Activated gamma-delta T cell treated with anti-CD3 and anti-CD28 coated beads, Interleukin-2, amount 50 U/mL, for 16 hours (primary cell): Measurements from ENCODE around the gene ACAN.

Source experiments
- DNase-seq: peaks from one replicate; pipeline ENCODE4 v3.0.0-alpha.2; 2020; ENCODE audit warnings: low read depth

The ACAN gene

DNA sequence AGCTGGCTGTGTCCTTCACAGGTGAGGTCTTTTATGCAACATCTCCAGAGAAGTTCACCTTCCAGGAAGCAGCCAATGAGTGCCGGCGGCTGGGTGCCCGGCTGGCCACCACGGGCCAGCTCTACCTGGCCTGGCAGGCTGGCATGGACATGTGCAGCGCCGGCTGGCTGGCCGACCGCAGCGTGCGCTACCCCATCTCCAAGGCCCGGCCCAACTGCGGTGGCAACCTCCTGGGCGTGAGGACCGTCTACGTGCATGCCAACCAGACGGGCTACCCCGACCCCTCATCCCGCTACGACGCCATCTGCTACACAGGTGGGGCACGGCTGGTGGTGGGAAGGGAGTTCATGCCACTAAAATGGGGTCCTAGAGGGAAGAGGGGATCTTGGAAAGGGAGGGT is 40.1 kb downstream of the ACAN start:
- no peak for DNase-seq

- DNase-seq = no peak
Measured at GRCh38 chr15:88844749-88845386, 41.6 kb downstream of the ACAN start.

- DNase-seq = no peak
Measured at GRCh38 chr15:88845616-88846015, 42.4 kb downstream of the ACAN start.

DNA sequence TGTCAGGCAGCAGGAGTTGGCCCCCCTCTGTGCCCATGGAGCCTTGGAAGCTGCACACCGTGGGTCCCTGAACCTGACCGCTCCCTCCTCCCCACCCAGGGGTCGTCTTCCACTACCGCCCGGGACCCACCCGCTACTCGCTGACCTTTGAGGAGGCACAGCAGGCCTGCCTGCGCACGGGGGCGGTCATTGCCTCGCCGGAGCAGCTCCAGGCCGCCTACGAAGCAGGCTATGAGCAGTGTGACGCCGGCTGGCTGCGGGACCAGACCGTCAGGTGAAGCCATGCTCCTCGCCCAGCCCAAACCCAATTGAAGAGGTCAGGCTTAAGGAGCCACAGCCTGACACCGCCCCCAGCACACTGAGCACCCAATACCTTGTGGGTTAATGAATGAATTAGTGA is 43.9 kb downstream of the ACAN start:
- DNase-seq = no peak

DNA sequence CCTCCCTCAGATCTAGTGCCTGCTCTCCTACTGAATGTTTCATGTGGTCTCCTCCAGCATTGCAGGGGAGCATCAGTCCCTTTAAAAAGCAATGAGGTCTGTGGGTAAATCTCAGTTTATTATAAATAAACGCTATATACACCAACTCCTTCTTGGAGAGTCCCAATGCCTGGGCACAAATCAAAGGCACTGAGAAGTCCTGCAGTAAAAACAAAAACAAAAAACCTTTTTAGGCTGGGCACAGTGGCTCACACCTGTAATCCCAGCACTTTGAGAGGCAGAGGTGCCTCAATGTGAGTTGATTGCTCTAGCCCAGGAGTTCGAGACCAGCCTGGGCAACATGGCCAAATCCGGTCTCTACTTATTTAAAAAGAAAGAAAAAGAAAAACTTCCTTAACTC is 45.0 kb downstream of the ACAN start:
- no peak for DNase-seq

GRCh38 chr15:88849376-88850072 is 46.3 kb downstream of the ACAN start:
- no peak for DNase-seq

DNA sequence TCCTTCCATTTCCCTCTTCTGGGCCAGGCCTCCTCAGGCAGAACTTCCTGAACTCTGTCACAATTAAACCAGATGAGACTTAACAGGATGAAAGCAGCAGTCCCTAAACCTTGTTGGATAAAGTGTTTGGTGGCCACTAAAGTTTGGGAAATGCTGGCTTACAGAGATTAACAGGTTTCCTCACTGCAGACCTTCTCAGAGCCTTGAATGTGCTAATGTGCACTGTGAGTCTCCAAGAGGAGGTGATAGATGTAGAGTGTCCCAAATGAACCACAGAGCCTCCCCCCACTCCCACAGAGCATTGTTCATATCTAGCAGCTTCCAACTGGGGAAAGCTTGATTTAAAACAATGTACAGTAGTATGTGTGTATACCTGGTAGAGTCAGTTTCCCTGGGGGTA is 49.2 kb downstream of the ACAN start:
- DNase-seq = no peak

DNA sequence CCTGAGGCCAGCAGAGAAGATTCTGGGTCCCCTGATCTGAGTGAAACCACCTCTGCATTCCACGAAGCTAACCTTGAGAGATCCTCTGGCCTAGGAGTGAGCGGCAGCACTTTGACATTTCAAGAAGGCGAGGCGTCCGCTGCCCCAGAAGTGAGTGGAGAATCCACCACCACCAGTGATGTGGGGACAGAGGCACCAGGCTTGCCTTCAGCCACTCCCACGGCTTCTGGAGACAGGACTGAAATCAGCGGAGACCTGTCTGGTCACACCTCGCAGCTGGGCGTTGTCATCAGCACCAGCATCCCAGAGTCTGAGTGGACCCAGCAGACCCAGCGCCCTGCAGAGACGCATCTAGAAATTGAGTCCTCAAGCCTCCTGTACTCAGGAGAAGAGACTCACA is 55.7 kb downstream of the ACAN start:
- DNase-seq = no peak

GRCh38 chr15:88859550-88859949 is 56.3 kb downstream of the ACAN start:
- DNase-seq = no peak

DNA sequence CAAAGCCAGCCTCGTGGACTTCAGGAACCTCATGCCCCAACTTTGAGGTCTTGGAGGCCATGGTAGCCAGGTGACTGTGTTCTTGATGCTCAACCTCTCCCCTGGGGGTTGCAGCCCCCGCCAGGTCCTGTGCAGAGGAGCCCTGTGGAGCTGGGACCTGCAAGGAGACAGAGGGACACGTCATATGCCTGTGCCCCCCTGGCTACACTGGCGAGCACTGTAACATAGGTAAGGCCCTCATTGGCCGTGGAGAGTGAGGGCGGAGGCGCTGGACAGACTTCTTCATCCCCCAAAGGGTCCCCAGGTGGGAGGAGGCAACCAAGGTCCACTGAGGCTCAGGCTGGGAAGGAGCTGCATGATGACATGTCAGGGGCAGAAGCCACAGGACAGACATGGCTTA is 57.0 kb downstream of the ACAN start:
- no peak for DNase-seq

- DNase-seq = no peak
Measured at GRCh38 chr15:88863412-88863811, 60.2 kb downstream of the ACAN start.

DNA sequence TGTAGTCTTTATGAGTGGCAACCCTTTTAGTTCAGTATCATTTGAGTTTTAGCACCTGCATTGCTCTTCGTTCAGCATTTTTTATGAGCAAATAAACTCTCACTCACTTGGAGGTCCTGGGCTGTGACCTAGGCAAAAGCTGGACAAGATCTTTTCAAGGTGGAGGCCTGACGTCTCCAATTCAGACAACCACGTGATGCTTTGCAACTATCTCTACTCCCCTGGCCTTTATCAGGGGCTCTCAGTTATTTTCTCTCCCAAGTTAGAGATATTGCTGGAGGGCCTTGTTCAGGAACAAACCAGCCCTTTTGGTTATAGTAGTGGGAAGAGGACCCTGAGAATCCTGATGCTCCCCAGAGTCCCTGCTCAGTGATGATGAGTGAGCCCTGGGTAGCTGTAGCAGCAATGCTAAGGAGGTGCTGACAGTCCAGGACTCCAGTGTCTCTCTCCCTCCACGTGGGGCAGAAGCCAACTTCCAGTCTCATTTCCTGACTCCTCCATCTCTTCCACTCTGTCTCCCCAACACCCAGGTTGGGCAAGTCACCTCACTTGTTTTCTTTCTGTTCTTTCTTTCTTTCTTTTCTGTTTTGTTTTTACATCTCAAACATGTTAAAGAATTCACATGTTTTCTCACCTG is 61.7 kb downstream of the ACAN start:
- DNase-seq = no peak

DNA sequence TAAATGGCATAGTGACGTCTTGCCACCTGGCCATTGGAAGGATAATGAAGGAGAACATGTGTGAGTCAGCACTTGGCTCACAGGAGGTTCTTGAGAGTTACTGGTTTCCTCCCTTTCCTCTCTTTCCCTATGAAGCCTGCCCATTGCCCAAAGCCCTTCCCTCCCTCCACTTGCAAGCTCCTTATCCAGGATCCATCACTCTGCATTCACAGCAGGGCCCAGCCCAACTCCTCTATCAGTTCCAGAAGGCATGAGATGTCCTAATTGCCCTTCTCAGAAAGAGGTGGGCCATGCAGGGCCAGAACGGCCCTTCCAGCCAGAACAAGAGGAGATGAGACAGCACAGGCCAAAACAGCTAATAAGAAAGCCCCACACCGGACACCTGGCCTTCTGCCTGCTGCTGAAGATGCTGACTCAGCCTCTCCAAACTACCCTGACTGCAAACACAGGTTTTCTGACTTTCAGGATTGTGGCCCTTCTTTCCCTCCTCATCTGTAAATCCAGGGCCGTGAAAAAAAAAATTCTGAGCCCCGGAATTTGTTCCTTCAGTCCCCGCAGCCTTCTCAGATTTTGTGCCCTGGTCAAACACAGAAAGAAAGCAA is 62.4 kb downstream of the ACAN start:
- no peak for DNase-seq

GRCh38 chr15:88866295-88866881 is 63.2 kb downstream of the ACAN start:
- no peak for DNase-seq

DNA sequence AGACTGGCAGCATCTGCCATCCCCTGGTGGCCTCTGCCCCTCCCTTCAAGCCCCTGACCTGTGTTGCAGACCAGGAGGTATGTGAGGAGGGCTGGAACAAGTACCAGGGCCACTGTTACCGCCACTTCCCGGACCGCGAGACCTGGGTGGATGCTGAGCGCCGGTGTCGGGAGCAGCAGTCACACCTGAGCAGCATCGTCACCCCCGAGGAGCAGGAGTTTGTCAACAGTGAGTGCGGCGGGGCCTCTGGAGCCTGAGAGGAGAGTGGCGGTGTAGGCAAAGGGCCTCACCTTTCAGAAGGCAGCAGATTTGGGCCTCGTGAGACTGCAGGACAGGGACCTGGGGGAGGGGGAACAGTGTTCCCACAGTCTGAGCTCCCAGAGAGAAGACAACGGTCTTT is 68.1 kb downstream of the ACAN start:
- DNase-seq = no peak

- DNase-seq = no peak
Measured at GRCh38 chr15:88872106-88872505, 68.9 kb downstream of the ACAN start.

DNA sequence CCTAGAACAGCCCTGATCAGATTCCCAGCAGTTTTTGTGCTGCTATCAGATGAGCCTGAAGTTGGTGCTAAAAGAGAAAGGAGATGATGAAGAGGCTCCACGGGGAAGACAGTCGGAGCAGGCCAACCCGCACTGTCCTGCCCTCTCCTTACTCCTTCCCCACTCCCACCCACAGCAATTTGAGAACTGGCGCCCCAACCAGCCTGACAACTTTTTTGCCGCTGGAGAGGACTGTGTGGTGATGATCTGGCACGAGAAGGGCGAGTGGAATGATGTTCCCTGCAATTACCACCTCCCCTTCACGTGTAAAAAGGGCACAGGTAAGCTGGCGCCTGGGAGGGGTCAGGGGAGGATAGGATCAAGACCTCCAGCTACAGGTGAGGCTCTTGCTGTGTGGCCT is 69.5 kb downstream of the ACAN start:
- DNase-seq = no peak

DNA sequence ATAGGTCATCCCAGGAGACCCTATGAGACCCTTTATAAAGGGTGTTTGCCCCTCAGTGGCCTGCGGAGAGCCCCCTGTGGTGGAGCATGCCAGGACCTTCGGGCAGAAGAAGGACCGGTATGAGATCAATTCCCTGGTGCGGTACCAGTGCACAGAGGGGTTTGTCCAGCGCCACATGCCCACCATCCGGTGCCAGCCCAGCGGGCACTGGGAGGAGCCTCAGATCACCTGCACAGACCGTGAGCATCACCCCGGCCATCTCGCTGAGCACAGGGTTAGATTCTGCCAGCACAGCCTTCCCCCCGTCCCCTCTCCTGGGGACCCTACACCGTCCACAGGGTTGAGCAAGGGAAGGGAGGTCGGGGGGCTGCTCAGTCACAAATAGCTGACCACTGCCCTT is 70.5 kb downstream of the ACAN start:
- DNase-seq = no peak

- DNase-seq = no peak
Measured at GRCh38 chr15:88874275-88874674, 71.0 kb downstream of the ACAN start.

GRCh38 chr15:88874684-88875083 is 71.4 kb downstream of the ACAN start:
- no peak for DNase-seq

- no peak for DNase-seq
Measured at GRCh38 chr15:88876573-88876972, 73.3 kb downstream of the ACAN start.

DNA sequence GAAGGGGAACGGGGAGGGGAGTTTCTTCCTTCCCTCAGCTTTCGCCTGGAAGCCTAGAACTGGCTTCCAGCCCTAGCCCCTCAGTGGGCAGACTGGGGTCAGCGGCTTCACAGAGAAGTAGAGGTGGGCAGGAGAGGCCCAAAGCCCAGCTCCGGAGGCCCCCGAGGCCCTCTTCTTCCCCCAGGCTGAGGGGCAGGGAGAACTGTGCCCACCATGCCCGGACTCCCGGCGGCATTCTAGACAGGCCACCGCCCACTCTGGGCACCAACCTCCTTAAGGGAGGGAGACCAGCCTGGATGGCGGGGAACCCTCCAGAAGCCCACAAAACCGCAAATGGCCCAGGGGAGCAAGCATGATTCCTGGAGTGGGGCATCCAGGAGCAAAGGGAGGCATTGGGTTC is 74.2 kb downstream of the ACAN start:
- no peak for DNase-seq

- no peak for DNase-seq
Measured at GRCh38 chr15:88877906-88878305, 74.7 kb downstream of the ACAN start.
